HCT116 (cell line): ENCODE results near the gene CYB5R3. TPM values are rescaled to one million over a fixed set of nuclear protein-coding genes. Genes with fewer than 3 reads are reported as not detected.

Source experiments
- ATAC-seq: fragments of 200-7000 bp; cut with Tn5 transposase; 2 replicates; pipeline ENCODE4 v1.9.1; 2020; ENCODE audit warnings: mild to moderate bottlenecking, moderate library complexity
- Bru-seq: library from RNA; stranded (reverse); fragments of 400-500 nt; gene quantifications from one replicate; lab custom pipeline; 2021; lab: Mats Ljungman, UMichigan
- BruChase-seq, 2 experiments: library from RNA; stranded (reverse); fragments of 400-500 nt; gene quantifications; one replicate each; lab custom pipeline; 2021; lab: Mats Ljungman, UMichigan
- BruUV-seq: library from RNA; stranded (reverse); fragments of 400-500 nt; replicated peaks from 2 replicates; lab custom pipeline; 2021; lab: Mats Ljungman, UMichigan
- CTCF ChIA-PET: fragments of 300-600 bp; sonication (Branson Sonifier 250); formaldehyde crosslinking; loops from one replicate; lab custom pipeline; 2021; ENCODE audit warnings: antibody characterized with exemption; lab: Charles Lee
- POLR2A ChIA-PET: fragments of 300-600, 350-600 bp; sonication (Branson Sonifier 250); formaldehyde crosslinking; loops from one replicate; lab custom pipeline; 2021; ENCODE audit warnings: antibody characterized with exemption; lab: Charles Lee
- RAD21 ChIA-PET, 2 experiments: fragments of 300-600 bp; sonication (Branson Sonifier 250); formaldehyde crosslinking; loops; one replicate each; lab custom pipeline; 2023; ENCODE audit warnings: low total read pairs in 2 of 2; ENCODE audit not compliant: uncharacterized antibody in 2 of 2, unreplicated experiment in 2 of 2, low non-redundant PET in 1 of 2; lab: Charles Lee
- DNase-seq: peaks from one replicate; pipeline ENCODE4 v3.0.0-alpha.2; 2010; ENCODE audit warnings: low read depth, low spot score
- H2AFZ ChIP-seq: fragments of 200-600 bp; shearing (Covaris generic), sonication (generic); 2 replicates; pipeline ENCODE4 v1.6.1; 2017; ENCODE audit warnings: low read depth, mixed run types, mixed read lengths, antibody characterized with exemption, low read length; ENCODE audit not compliant: poor library complexity, severe bottlenecking
- H3K27ac ChIP-seq: 2 replicates; pipeline ENCODE4 v1.5.1; 2012; ENCODE audit warnings: low read depth, low read length
- H3K27me3 ChIP-seq: fragments of 200-600 bp; sonication (generic); 2 replicates; pipeline ENCODE4 v1.6.1; 2016; ENCODE audit warnings: mixed run types, low read length, mixed read lengths; ENCODE audit not compliant: insufficient read depth
- H3K36me3 ChIP-seq, 2 experiments: fragments of 200-500 bp in 1 of 2; fragments of 200-600 bp in 1 of 2; sonication (Bioruptor generic) in 1 of 2; sonication (generic) in 1 of 2; 2 replicates each; pipeline versions ENCODE4 v1.5.1 to v1.6.1; 2014 to 2016; ENCODE audit warnings: low read length in 2 of 2, inconsistent platforms in 1 of 2, mixed read lengths in 1 of 2, mixed run types in 1 of 2; ENCODE audit not compliant: insufficient read depth in 2 of 2, control insufficient read depth in 1 of 2
- H3K4me1 ChIP-seq, 2 experiments: fragments of 200-600 bp in 1 of 2; sonication (generic) in 1 of 2; 2 replicates each; pipeline versions ENCODE4 v1.5.1 to v1.6.1; 2012 to 2017; ENCODE audit warnings: low read length in 2 of 2, inconsistent platforms in 1 of 2, mild to moderate bottlenecking in 1 of 2, mixed read lengths in 1 of 2, mixed run types in 1 of 2, moderate library complexity in 1 of 2; ENCODE audit not compliant: insufficient read depth in 2 of 2, control insufficient read depth in 1 of 2
- H3K4me2 ChIP-seq: fragments of 200-600 bp; sonication (generic); 2 replicates; pipeline ENCODE4 v1.6.1; 2017; ENCODE audit warnings: mixed run types, low read length, mixed read lengths
- H3K4me3 ChIP-seq, 2 experiments: fragments of 200-600 bp in 1 of 2; sonication (generic) in 1 of 2; replicated peaks in 1 of 2; 2 replicates each; pipeline ENCODE4 v1.5.1; 2011 to 2016; ENCODE audit warnings: low read length in 2 of 2, control low read depth in 1 of 2, low read depth in 1 of 2, mild to moderate bottlenecking in 1 of 2, mixed read lengths in 1 of 2, mixed run types in 1 of 2
- H3K79me2 ChIP-seq: fragments of 200-600 bp; sonication (generic); 2 replicates; pipeline ENCODE4 v1.6.1; 2017; ENCODE audit warnings: mild to moderate bottlenecking, mixed run types, low read length, moderate library complexity, mixed read lengths; ENCODE audit not compliant: insufficient read depth
- H3K9ac ChIP-seq: fragments of 200-600 bp; sonication (generic); 2 replicates; pipeline ENCODE4 v1.6.1; 2016; ENCODE audit warnings: low read length, mixed read lengths
- H3K9me2 ChIP-seq: fragments of 200-600 bp; sonication (generic), shearing (Covaris generic); 2 replicates; pipeline ENCODE4 v1.6.1; 2017; ENCODE audit warnings: mixed run types, mild to moderate bottlenecking, moderate library complexity; ENCODE audit not compliant: insufficient read depth
- H3K9me3 ChIP-seq, 2 experiments: fragments of 200-500 bp in 1 of 2; fragments of 200-600 bp in 1 of 2; sonication (Bioruptor generic) in 1 of 2; sonication (generic) in 1 of 2; 2 replicates each; pipeline ENCODE4 v1.6.1; 2014 to 2017; ENCODE audit warnings: low read length in 2 of 2, mixed read lengths in 2 of 2, inconsistent platforms in 1 of 2, low read depth in 1 of 2, mild to moderate bottlenecking in 1 of 2, mixed run types in 1 of 2, moderate library complexity in 1 of 2; ENCODE audit not compliant: control insufficient read depth in 1 of 2, insufficient read depth in 1 of 2
- H4K20me1 ChIP-seq: fragments of 200-600 bp; sonication (generic), shearing (Covaris generic); 2 replicates; pipeline ENCODE4 v1.6.1; 2017; ENCODE audit warnings: mixed run types, mild to moderate bottlenecking, moderate library complexity; ENCODE audit not compliant: insufficient read depth
- CBX3 ChIP-seq: IDR thresholded peaks from 2 replicates; pipeline ENCODE4 v1.6.1; 2012; ENCODE audit warnings: low read depth
- CEBPB ChIP-seq: IDR thresholded peaks from 2 replicates; pipeline ENCODE4 v1.6.1; 2012; ENCODE audit warnings: low read depth
- EGR1 ChIP-seq: IDR thresholded peaks from 2 replicates; pipeline ENCODE4 v1.6.1; 2012; ENCODE audit warnings: low read depth
- ELF1 ChIP-seq: IDR thresholded peaks from 2 replicates; pipeline ENCODE4 v1.6.1; 2012; ENCODE audit warnings: low read depth, borderline replicate concordance
- FOSL1 ChIP-seq: IDR thresholded peaks from 2 replicates; pipeline ENCODE4 v1.6.1; 2012; ENCODE audit warnings: low read depth
- MAX ChIP-seq: IDR thresholded peaks from 2 replicates; pipeline ENCODE4 v1.6.1; 2012
- POLR2A ChIP-seq: IDR thresholded peaks from 2 replicates; pipeline ENCODE4 v1.7.0; 2011; ENCODE audit warnings: borderline replicate concordance; ENCODE audit not compliant: insufficient read depth, insufficient read length; ENCODE audit errors: extremely low read depth
- POLR2AphosphoS5 ChIP-seq: IDR thresholded peaks from 2 replicates; pipeline ENCODE4 v1.6.1; 2011; ENCODE audit warnings: mild to moderate bottlenecking, low read depth, low read length, moderate library complexity
- SP1 ChIP-seq: IDR thresholded peaks from 2 replicates; pipeline ENCODE4 v1.6.1; 2012; ENCODE audit warnings: low read depth
- SRF ChIP-seq: IDR thresholded peaks from 2 replicates; pipeline ENCODE4 v1.6.1; 2012; ENCODE audit warnings: low read depth
- YY1 ChIP-seq: IDR thresholded peaks from 2 replicates; pipeline ENCODE4 v1.6.1; 2011; ENCODE audit warnings: low read length, low read depth, moderate library complexity, mild to moderate bottlenecking; ENCODE audit not compliant: insufficient replicate concordance; ENCODE audit errors: extremely low read depth
- ZBTB33 ChIP-seq: IDR thresholded peaks from 2 replicates; pipeline ENCODE4 v1.6.1; 2011; ENCODE audit warnings: mild to moderate bottlenecking, low read length, moderate library complexity; ENCODE audit not compliant: insufficient replicate concordance; ENCODE audit errors: extremely low read depth
- ZFX ChIP-seq: fragments of 450-650 bp; IDR thresholded peaks from 2 replicates; pipeline ENCODE4 v1.6.1; 2017
- intact Hi-C: fragments of 100-400 bp; cut with micrococcal nuclease; formaldehyde crosslinking; loops from 2 replicates; pipeline ENCODE4 v1.10.0; 2022
- long read RNA-seq: library from polyadenylated mRNA; unstranded; transcript quantifications from one replicate; pipeline ENCODE4 v2.0.0, GENCODE V29; 2021; ENCODE audit not compliant: unreplicated experiment
- polyA plus RNA-seq: library from polyadenylated mRNA; unstranded; fragments of >200 nt; gene quantifications from 2 replicates; pipeline ENCODE4 v1.2.1, GENCODE V29; 2012; ENCODE audit warnings: missing spikeins
- total RNA-seq: library from RNA; stranded (reverse); gene quantifications from one replicate; pipeline ENCODE4 v1.2.1, GENCODE V29; 2021; ENCODE audit not compliant: unreplicated experiment
- TF ChIP-seq, protein P1 (sequence below): IDR thresholded peaks from 2 replicates; pipeline ENCODE4 v1.6.1; 2012

The CYB5R3 gene
- total RNA-seq (127 TPM), Bru-seq, nascent RNA (percentile 71 among the genes with signal in this experiment), BruChase-seq, experiment 1, labeled RNA remaining after a 6-hour chase (percentile 77 among the genes with signal in this experiment), BruChase-seq, experiment 2, labeled RNA remaining after a 2-hour chase (percentile 65 among the genes with signal in this experiment)
- 150 and 166 TPM in 2 replicates for polyA plus RNA-seq
- long read RNA-seq, transcript CYB5R3-204 (8 exons, 1,849 nt), result minor isoform, 6 of 249 reads
- long read RNA-seq, transcript CYB5R3-201 (9 exons, 2,124 nt), result major isoform, 200 of 249 reads
- long read RNA-seq, partial matches to known transcripts, result 3 of 249 reads
- long read RNA-seq, other reads (novel, unspliced or antisense), result 38 of 249 reads

DNA sequence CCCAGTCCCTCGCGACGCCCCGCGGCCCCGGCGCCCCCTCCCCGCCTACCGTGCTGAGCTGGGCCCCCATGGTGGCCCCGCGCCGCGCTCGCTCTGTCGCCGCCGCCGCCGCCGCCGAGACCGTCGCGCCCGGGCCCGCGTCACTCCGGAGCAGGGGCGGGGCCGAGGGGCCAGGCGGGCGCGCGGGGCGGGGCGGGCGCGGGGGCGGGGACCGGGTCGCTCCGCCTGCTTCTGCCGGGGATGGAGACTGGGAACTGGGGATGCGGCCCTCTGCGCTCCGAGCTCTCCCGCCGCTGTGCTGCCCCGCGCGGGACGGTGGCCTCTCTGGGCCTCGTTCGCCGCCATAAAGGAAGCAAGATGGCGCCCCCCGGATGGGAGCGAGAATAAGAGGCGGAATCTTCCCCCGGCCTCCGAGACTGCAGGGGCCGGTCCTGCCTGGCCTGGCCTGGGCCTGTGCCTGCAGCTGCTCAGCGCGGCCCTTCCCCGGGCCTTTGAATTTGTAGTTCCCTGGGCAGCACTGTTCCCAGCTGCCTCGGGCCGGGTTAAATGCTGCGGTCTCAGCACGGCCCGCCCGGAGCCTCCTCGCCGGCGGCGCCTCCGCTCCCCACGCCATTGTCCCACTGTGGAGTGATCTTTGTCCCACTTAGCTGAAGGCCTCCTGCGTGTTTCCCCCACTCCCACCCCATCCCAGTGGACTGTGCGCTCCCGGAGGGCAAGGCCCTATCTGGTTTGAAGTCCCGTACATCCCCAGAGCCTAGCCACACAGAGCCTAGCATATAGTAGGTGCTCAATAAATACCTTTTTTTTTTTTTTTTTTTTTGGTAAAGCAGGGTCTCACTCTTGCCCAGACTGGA lies at the start of gene CYB5R3:
TSS of gene CYB5R3 (minus strand) at position 147 of the 854 bp plus-strand sequence. CDS start at position 70, 77 bp downstream.
- Histone ChIP-seq H3K4me2 (peak within 1 kb of the TSS; percentile 98), H3K27me3 (no peaks in the 10 kb centered on the region), H3K9me2 (no peaks in the 10 kb centered on the region), H3K4me3 (peak within 1 kb of the TSS; percentile 98 to 100), H3K79me2 (peaks cover 44% of the 10 kb centered on the region), H4K20me1 (no peaks in the 10 kb centered on the region), H3K27ac (peak within 1 kb of the TSS; percentile 84), H3K36me3 (no peaks in the 10 kb centered on the region), H3K9ac (peak within 1 kb of the TSS; percentile 99), H3K9me3 (no peaks in the 10 kb centered on the region), H3K4me1 (peaks cover 5 to 27% of the 10 kb centered on the region in 2 experiments; a peak in 3 of 4 replicates), H2AFZ (no peak within 1 kb of the TSS)
- ATAC-seq, result peak; percentile 91
- RAD21 ChIA-PET, result interaction anchor here (0.6 kb wide), 3 partner anchors 64 to 441 kb away, joined by 3 to 5 read pairs (median 3); partner anchors contain the start of gene ARFGAP3 (in 1 of the 2)
- POLR2A ChIA-PET, result interaction anchor here (0.6 to 2.6 kb wide), 6 partner anchors 9 to 563 kb away, joined by 3 to 17 read pairs (median 3); no protein-coding TSS in a partner anchor
- TSS peak; percentile 99 for BruUV-seq
- peak; percentile 42 for DNase-seq
- CTCF ChIA-PET, result interaction anchor here (1.4 kb wide), 1 partner anchor 29 kb away, joined by 3 read pairs; no protein-coding TSS in a partner anchor
- TF ChIP-seq POLR2A (peak; percentile 50), POLR2AphosphoS5 (peak; percentile 52), ZBTB33 (no peak), MAX (no peak), FOSL1 (no peak), YY1 (peak; percentile 85), ELF1 (no peak), CEBPB (no peak), EGR1 (no peak), SP1 (no peak), SRF (no peak), ZFX (peak; percentile 78), CBX3 (no peak)
- TF ChIP-seq, protein P1, sequence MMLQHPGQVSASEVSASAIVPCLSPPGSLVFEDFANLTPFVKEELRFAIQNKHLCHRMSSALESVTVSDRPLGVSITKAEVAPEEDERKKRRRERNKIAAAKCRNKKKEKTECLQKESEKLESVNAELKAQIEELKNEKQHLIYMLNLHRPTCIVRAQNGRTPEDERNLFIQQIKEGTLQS, result no peak
- intact Hi-C loops, result no loop called here
